SK-N-DZ (cell line): ENCODE results near the gene TJP1.
"Not testable (repeated sequence)": the region's sequence is repeated elsewhere in the genome, so short reads cannot be mapped to it uniquely, and the experiment has no call there.

Experiments
- DNase-seq: peaks from one replicate; pipeline ENCODE4 v3.0.0-alpha.2; 2015; ENCODE audit warnings: low spot score
- small RNA-seq, 2 experiments: library from RNA; depleted of rRNA; stranded (forward); fragments of <200 nt; gene quantifications; one replicate each; pipeline ENCODE3, GENCODE V24; 2014

Gene TJP1

GRCh38 chr15:29669823-29670222, 152.4 kb downstream of the TJP1 start:
- DNase-seq = no peak

- DNase-seq = peak; percentile 82
Measured at GRCh38 chr15:29668120-29668602, 154.1 kb downstream of the TJP1 start.

GRCh38 chr15:29666241-29666640, 156.0 kb downstream of the TJP1 start:
- no peak for DNase-seq

GRCh38 chr15:29665444-29666003, 156.7 kb downstream of the TJP1 start:
- no peak for DNase-seq

- DNase-seq = no peak
Measured at GRCh38 chr15:29664406-29664805, 157.9 kb downstream of the TJP1 start.

- DNase-seq = not testable (repeated sequence)
Measured at GRCh38 chr15:29657476-29657817, 164.8 kb downstream of the TJP1 start.

GRCh38 chr15:29656636-29657475, 165.4 kb downstream of the TJP1 start:
- peak; percentile 62 for DNase-seq

- DNase-seq = no peak
Measured at GRCh38 chr15:29652595-29652994, 169.7 kb downstream of the TJP1 start.

- DNase-seq = no peak
Measured at GRCh38 chr15:29651476-29652233, 170.6 kb downstream of the TJP1 start.

Small RNA genes within 50 kb of the gene (small RNA-seq; reads per million reads assigned to genes)
- gene HMGN2P5 = 0 reads per million in 2 experiments
